Astrocyte (in vitro differentiated cells and primary cell): ENCODE data around the gene MIPOL1. TPM values are rescaled to one million over a fixed set of nuclear protein-coding genes. Genes with fewer than 3 reads are reported as not detected.

Experiments
- DNase-seq: peaks from one replicate; pipeline ENCODE4 v3.0.0-alpha.2; 2010; ENCODE audit warnings: low read depth
- FAIRE-seq: peaks from 2 replicates; lab custom pipeline; 2011; peaks lifted over from hg19 to GRCh38; lab: Jason Lieb, UNC
- H2AFZ ChIP-seq: 2 replicates; pipeline ENCODE4 v1.6.0; 2012; ENCODE audit warnings: low read depth, low read length, inconsistent platforms
- H3K27ac ChIP-seq: 2 replicates; pipeline ENCODE4 v1.5.1; 2011; ENCODE audit warnings: low read depth, low read length, inconsistent platforms
- H3K27me3 ChIP-seq: 2 replicates; pipeline ENCODE4 v1.6.0; 2011; ENCODE audit warnings: low read length, inconsistent platforms; ENCODE audit not compliant: insufficient read depth
- H3K36me3 ChIP-seq: 2 replicates; pipeline ENCODE4 v1.5.1; 2011; ENCODE audit warnings: low read length, inconsistent platforms; ENCODE audit not compliant: insufficient read depth
- H3K4me1 ChIP-seq: 2 replicates; pipeline ENCODE4 v1.5.1; 2011; ENCODE audit warnings: low read length, inconsistent platforms; ENCODE audit not compliant: insufficient read depth
- H3K4me2 ChIP-seq: 2 replicates; pipeline ENCODE4 v1.6.0; 2012; ENCODE audit warnings: low read length, inconsistent platforms
- H3K4me3 ChIP-seq: 2 replicates; pipeline ENCODE4 v1.5.1; 2011; ENCODE audit warnings: low read depth, mild to moderate bottlenecking, low read length, inconsistent platforms; ENCODE audit not compliant: insufficient read depth
- H3K79me2 ChIP-seq: 2 replicates; pipeline ENCODE4 v1.6.0; 2012; ENCODE audit warnings: mild to moderate bottlenecking, low read length, inconsistent platforms; ENCODE audit not compliant: insufficient read depth
- H3K9ac ChIP-seq: 2 replicates; pipeline ENCODE4 v1.6.0; 2012; ENCODE audit warnings: mild to moderate bottlenecking, low read length, inconsistent platforms
- H3K9me3 ChIP-seq: 2 replicates; pipeline ENCODE4 v1.5.1; 2012; ENCODE audit warnings: low read depth, mild to moderate bottlenecking, low read length, inconsistent platforms; ENCODE audit not compliant: insufficient read depth
- H4K20me1 ChIP-seq: 2 replicates; pipeline ENCODE4 v1.6.0; 2012; ENCODE audit warnings: low read length, inconsistent platforms; ENCODE audit not compliant: insufficient read depth
- H3K27ac Mint-ChIP-seq: one replicate; pipeline ENCODE4 v1.8.0; 2021; ENCODE audit warnings: mild to moderate bottlenecking, mixed read lengths; ENCODE audit not compliant: unreplicated experiment
- H3K27me3 Mint-ChIP-seq: one replicate; pipeline ENCODE4 v1.8.0; 2021; ENCODE audit warnings: low read depth, mixed read lengths; ENCODE audit not compliant: unreplicated experiment
- H3K36me3 Mint-ChIP-seq: one replicate; pipeline ENCODE4 v1.8.0; 2021; ENCODE audit warnings: low read depth, mixed read lengths; ENCODE audit not compliant: unreplicated experiment
- H3K4me1 Mint-ChIP-seq: one replicate; pipeline ENCODE4 v1.8.0; 2021; ENCODE audit warnings: low read depth, mixed read lengths; ENCODE audit not compliant: unreplicated experiment
- H3K4me3 Mint-ChIP-seq: one replicate; pipeline ENCODE4 v1.8.0; 2021; ENCODE audit warnings: mild to moderate bottlenecking, moderate library complexity, mixed read lengths; ENCODE audit not compliant: unreplicated experiment
- H3K9me3 Mint-ChIP-seq: one replicate; pipeline ENCODE4 v1.8.0; 2021; ENCODE audit warnings: mild to moderate bottlenecking, mixed read lengths; ENCODE audit not compliant: unreplicated experiment
- EZH2 ChIP-seq: IDR thresholded peaks from 2 replicates; pipeline ENCODE4 v1.6.1; 2012; ENCODE audit warnings: mild to moderate bottlenecking, low read length, inconsistent platforms; ENCODE audit not compliant: insufficient read depth
- total RNA-seq: library from RNA; stranded (reverse); gene quantifications from 2 replicates; pipeline ENCODE4 v1.2.1, GENCODE V29; 2021
- TF ChIP-seq, protein P1 (sequence below): IDR thresholded peaks from 2 replicates; pipeline ENCODE4 v1.5.1; 2011; ENCODE audit warnings: low read depth, mild to moderate bottlenecking, inconsistent platforms, low read length, moderate library complexity; ENCODE audit not compliant: insufficient read depth

The MIPOL1 gene
- total RNA-seq, 1 donor from 2014 or later: 15.7 TPM

GRCh38 chr14:37597914-37598746, 400.4 kb downstream of the MIPOL1 start:
- H3K27me3 Mint-ChIP-seq: peaks cover 82% of the 10 kb centered on the region
- no peak for FAIRE-seq
- Histone ChIP-seq H3K4me3 (no peak overlapping the region), H3K4me1 (peaks cover 7% of the 10 kb centered on the region), H3K9ac (no peak overlapping the region), H3K79me2 (no peaks in the 10 kb centered on the region), H2AFZ (peak overlapping the region; percentile 55), H4K20me1 (no peaks in the 10 kb centered on the region), H3K4me2 (peak overlapping the region; percentile 63), H3K27me3 (peaks cover 86% of the 10 kb centered on the region), H3K9me3 (peaks cover 3% of the 10 kb centered on the region), H3K27ac (no peak overlapping the region), H3K36me3 (no peaks in the 10 kb centered on the region)
- peaks cover 4% of the 10 kb centered on the region for H3K4me1 Mint-ChIP-seq
- TF ChIP-seq, protein P1, sequence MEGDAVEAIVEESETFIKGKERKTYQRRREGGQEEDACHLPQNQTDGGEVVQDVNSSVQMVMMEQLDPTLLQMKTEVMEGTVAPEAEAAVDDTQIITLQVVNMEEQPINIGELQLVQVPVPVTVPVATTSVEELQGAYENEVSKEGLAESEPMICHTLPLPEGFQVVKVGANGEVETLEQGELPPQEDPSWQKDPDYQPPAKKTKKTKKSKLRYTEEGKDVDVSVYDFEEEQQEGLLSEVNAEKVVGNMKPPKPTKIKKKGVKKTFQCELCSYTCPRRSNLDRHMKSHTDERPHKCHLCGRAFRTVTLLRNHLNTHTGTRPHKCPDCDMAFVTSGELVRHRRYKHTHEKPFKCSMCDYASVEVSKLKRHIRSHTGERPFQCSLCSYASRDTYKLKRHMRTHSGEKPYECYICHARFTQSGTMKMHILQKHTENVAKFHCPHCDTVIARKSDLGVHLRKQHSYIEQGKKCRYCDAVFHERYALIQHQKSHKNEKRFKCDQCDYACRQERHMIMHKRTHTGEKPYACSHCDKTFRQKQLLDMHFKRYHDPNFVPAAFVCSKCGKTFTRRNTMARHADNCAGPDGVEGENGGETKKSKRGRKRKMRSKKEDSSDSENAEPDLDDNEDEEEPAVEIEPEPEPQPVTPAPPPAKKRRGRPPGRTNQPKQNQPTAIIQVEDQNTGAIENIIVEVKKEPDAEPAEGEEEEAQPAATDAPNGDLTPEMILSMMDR: no peak
- peak; percentile 64 for TF ChIP-seq EZH2
- no peak overlapping the region for H3K27ac Mint-ChIP-seq
- peaks cover 4% of the 10 kb centered on the region for H3K36me3 Mint-ChIP-seq
- no peak for DNase-seq
- no peak overlapping the region for H3K4me3 Mint-ChIP-seq
- H3K9me3 Mint-ChIP-seq: peaks cover 8% of the 10 kb centered on the region

DNA sequence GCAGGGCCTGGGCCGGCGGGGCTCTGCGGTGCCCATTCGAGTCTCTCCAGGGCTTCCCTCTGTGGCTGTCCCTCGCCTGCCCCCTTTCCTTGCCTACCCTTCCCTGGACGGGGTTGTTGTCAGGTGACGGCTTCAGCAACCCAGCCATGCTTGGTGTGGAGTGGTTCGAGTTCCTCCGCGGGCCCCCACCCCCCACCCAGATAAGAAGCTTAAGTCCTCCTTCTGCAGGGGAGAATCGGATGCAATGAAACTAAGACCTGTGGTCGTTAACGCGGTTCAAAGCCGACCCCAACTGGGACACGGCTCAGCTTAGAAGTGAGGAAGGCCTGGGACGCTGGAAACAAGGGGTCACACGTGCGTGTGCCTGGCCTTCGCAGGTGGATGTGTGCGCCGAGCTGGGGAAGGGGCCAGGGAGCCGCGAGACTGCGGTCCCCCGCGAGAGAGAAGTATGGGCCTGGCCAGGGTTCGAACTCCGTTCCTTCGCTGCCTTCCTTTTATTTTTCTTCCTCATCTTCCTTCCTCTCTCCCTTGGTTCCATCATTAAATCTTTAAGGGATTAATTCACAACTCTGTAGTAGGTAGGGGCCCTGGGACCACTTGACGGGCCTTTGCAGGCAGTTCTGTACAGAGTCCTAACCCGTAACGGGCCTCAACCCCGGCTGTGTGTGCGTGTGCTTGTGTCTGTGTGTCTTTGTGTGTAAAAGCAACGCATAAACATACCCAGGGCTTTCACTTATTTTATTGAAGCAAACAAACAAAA, 401.2 kb downstream of the MIPOL1 start:
- H3K27me3 Mint-ChIP-seq: peaks cover 83% of the 10 kb centered on the region
- DNase-seq (no peak), FAIRE-seq (no peak)
- H3K4me3 Mint-ChIP-seq: no peak overlapping the region
- peaks cover 4% of the 10 kb centered on the region for H3K36me3 Mint-ChIP-seq
- H3K27ac ChIP-seq: no peak overlapping the region
- H3K9ac ChIP-seq: no peak overlapping the region
- no peak overlapping the region for H3K4me3 ChIP-seq
- no peaks in the 10 kb centered on the region for H3K79me2 ChIP-seq
- H3K4me1 ChIP-seq: peaks cover 7% of the 10 kb centered on the region
- no peaks in the 10 kb centered on the region for H4K20me1 ChIP-seq
- H3K27me3 ChIP-seq: peaks cover 86% of the 10 kb centered on the region
- H3K9me3 Mint-ChIP-seq: peaks cover 13% of the 10 kb centered on the region
- H3K36me3 ChIP-seq: no peaks in the 10 kb centered on the region
- peaks cover 6% of the 10 kb centered on the region for H3K9me3 ChIP-seq
- peaks cover 4% of the 10 kb centered on the region for H3K4me1 Mint-ChIP-seq
- H2AFZ ChIP-seq: peak overlapping the region; percentile 31
- H3K4me2 ChIP-seq: peak overlapping the region; percentile 66
- TF ChIP-seq EZH2: peak; percentile 35
- TF ChIP-seq, protein P1: no peak
- peak overlapping the region; percentile 53 for H3K27ac Mint-ChIP-seq
